SU-DHL-6 (cell line): ENCODE results near the gene VPS26A.

Experiments used
- H2AFZ ChIP-seq: fragments of 200-600 bp; sonication (generic); 2 replicates; pipeline ENCODE4 v1.6.1; 2014; ENCODE audit warnings: low read depth, mild to moderate bottlenecking, moderate library complexity, mixed read lengths, antibody characterized with exemption, low read length; ENCODE audit not compliant: severe bottlenecking
- H3F3A ChIP-seq: fragments of 200-600 bp; shearing (Covaris generic); 2 replicates; pipeline ENCODE4 v1.6.0; 2016; ENCODE audit warnings: antibody characterized with exemption, mild to moderate bottlenecking; ENCODE audit not compliant: insufficient read depth
- H3K27ac ChIP-seq: fragments of 200-600 bp; sonication (generic); 2 replicates; pipeline ENCODE4 v1.5.1; 2016; ENCODE audit warnings: low read depth, mild to moderate bottlenecking, low read length, moderate library complexity, mixed read lengths
- H3K27me3 ChIP-seq: fragments of 200-600 bp; sonication (generic), shearing (Covaris generic); 2 replicates; pipeline ENCODE4 v1.6.0; 2014; ENCODE audit warnings: mild to moderate bottlenecking, low read length
- H3K36me3 ChIP-seq: fragments of 200-600 bp; sonication (generic); 2 replicates; pipeline ENCODE4 v1.6.1; 2014; ENCODE audit warnings: mild to moderate bottlenecking, low read length, mixed read lengths
- H3K4me2 ChIP-seq: fragments of 300-600, 200-600 bp; shearing (Covaris generic), sonication (generic); 2 replicates; pipeline ENCODE4 v1.6.0; 2014; ENCODE audit warnings: low read length, low read depth, mild to moderate bottlenecking; ENCODE audit not compliant: poor library complexity, severe bottlenecking
- H3K4me3 ChIP-seq: fragments of 200-600 bp; sonication (generic); 2 replicates; pipeline ENCODE4 v1.5.1; 2014; ENCODE audit warnings: antibody characterized with exemption, low read length, mild to moderate bottlenecking, mixed read lengths; ENCODE audit not compliant: insufficient read depth, poor library complexity, severe bottlenecking
- H3K79me2 ChIP-seq: fragments of 200-600 bp; sonication (generic); 2 replicates; pipeline ENCODE4 v1.6.1; 2014; ENCODE audit warnings: mild to moderate bottlenecking, low read length, moderate library complexity; ENCODE audit not compliant: insufficient read depth
- H3K9ac ChIP-seq: fragments of 200-600 bp; sonication (generic); 2 replicates; pipeline ENCODE4 v1.7.0; 2014; ENCODE audit warnings: mild to moderate bottlenecking, low read length
- H3K9me2 ChIP-seq: fragments of 200-600 bp; sonication (generic); replicated peaks from 2 replicates; pipeline ENCODE4 v1.6.1; 2014; ENCODE audit warnings: low read length; ENCODE audit not compliant: insufficient read depth
- H3K9me3 ChIP-seq: fragments of 200-600 bp; sonication (generic); 2 replicates; pipeline ENCODE4 v1.6.1; 2014; ENCODE audit warnings: low read length, mixed read lengths; ENCODE audit not compliant: insufficient read depth
- H4K20me1 ChIP-seq: fragments of 200-600 bp; sonication (generic); 2 replicates; pipeline ENCODE4 v1.6.1; 2014; ENCODE audit warnings: low read depth, mild to moderate bottlenecking, antibody characterized with exemption, low read length, moderate library complexity, mixed read lengths
- EZH2phosphoT487 ChIP-seq: fragments of 200-600 bp; sonication (generic), shearing (Covaris generic); conservative IDR thresholded peaks from 2 replicates; pipeline ENCODE4 v1.6.1; 2018; ENCODE audit warnings: mild to moderate bottlenecking, antibody characterized with exemption, low read length, moderate library complexity, mixed read lengths
- TF ChIP-seq, protein P1 (sequence below): fragments of 200-600 bp; sonication (generic); IDR thresholded peaks from one replicate; pipeline ENCODE4 v1.5.1; 2017; ENCODE audit warnings: antibody characterized with exemption, mild to moderate bottlenecking, low read length, moderate library complexity; ENCODE audit not compliant: insufficient read depth, poor library complexity, severe bottlenecking

Gene VPS26A

DNA sequence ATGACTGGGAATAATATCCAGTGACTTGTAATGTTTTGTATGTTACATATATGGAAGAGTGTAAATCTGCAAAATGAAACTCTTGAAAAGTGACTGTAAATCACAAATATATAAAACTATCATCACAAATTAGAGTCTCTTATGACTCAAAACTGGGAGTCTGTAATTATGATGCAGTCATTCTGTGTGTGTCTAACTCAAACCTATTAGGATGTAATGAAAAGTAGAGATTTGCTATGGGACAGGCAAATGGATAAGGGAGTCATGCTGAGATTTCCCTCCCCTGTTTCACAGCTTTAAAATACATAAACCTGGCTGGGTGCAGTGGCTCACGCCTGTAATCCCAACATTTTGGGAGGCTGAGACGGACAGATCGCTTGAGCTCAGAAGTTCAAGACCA lies 87.5 kb downstream of the VPS26A start:
- H3K9me2 ChIP-seq = no peaks in the 10 kb centered on the region
- no peaks in the 10 kb centered on the region for H4K20me1 ChIP-seq
- no peak overlapping the region for H3K4me2 ChIP-seq
- no peak overlapping the region for H2AFZ ChIP-seq
- H3K9me3 ChIP-seq = no peaks in the 10 kb centered on the region
- no peak overlapping the region for H3K27ac ChIP-seq
- no peaks in the 10 kb centered on the region for H3K79me2 ChIP-seq
- no peaks in the 10 kb centered on the region for H3F3A ChIP-seq
- TF ChIP-seq EZH2phosphoT487 = no peak
- TF ChIP-seq, protein P1, sequence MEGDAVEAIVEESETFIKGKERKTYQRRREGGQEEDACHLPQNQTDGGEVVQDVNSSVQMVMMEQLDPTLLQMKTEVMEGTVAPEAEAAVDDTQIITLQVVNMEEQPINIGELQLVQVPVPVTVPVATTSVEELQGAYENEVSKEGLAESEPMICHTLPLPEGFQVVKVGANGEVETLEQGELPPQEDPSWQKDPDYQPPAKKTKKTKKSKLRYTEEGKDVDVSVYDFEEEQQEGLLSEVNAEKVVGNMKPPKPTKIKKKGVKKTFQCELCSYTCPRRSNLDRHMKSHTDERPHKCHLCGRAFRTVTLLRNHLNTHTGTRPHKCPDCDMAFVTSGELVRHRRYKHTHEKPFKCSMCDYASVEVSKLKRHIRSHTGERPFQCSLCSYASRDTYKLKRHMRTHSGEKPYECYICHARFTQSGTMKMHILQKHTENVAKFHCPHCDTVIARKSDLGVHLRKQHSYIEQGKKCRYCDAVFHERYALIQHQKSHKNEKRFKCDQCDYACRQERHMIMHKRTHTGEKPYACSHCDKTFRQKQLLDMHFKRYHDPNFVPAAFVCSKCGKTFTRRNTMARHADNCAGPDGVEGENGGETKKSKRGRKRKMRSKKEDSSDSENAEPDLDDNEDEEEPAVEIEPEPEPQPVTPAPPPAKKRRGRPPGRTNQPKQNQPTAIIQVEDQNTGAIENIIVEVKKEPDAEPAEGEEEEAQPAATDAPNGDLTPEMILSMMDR = no peak
- H3K36me3 ChIP-seq = peaks cover 6% of the 10 kb centered on the region
- no peaks in the 10 kb centered on the region for H3K27me3 ChIP-seq
- no peak overlapping the region for H3K4me3 ChIP-seq
- H3K9ac ChIP-seq = no peak overlapping the region

DNA sequence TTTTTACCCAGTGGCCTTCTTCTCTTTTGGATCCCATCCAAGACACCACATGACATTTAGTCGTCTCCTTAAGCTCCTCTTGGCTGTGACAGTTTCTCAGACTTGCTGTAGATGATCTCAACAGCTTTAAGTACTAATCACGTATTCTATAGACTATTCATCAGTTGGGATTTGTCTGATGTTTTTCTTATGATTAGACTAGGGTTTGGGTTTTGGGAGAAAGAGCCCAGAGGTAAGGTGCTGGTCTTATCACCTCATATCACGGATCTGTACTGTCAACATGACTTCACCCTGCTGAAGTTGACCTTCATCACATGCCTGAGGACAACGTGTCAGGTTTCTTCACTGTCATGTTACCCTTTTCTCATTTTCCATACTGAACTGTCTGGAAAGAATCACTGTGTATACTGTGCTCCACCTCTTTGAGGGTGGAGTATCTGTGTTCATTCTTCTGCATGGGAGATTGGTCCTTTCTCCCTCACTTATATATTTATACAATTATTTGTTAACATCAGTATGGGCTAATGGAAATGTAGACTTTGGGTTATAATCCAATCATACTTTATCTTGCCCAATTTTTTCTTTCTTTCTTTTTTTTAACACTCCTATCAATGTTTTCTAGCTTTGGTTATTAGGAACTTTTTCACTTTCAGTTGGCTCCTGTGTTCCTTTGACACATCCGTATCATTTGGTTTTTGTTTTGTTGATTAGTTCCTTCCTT lies 89.8 kb downstream of the VPS26A start:
- Histone ChIP-seq H3K27me3 (no peaks in the 10 kb centered on the region), H3K9me2 (no peaks in the 10 kb centered on the region), H3K9me3 (no peaks in the 10 kb centered on the region), H3K4me2 (no peak overlapping the region), H3K9ac (no peak overlapping the region), H3K27ac (no peak overlapping the region), H2AFZ (no peak overlapping the region), H3F3A (no peaks in the 10 kb centered on the region), H3K4me3 (no peak overlapping the region), H3K79me2 (no peaks in the 10 kb centered on the region), H3K36me3 (no peaks in the 10 kb centered on the region), H4K20me1 (no peaks in the 10 kb centered on the region)
- TF ChIP-seq EZH2phosphoT487 = no peak
- TF ChIP-seq, protein P1 = no peak

DNA sequence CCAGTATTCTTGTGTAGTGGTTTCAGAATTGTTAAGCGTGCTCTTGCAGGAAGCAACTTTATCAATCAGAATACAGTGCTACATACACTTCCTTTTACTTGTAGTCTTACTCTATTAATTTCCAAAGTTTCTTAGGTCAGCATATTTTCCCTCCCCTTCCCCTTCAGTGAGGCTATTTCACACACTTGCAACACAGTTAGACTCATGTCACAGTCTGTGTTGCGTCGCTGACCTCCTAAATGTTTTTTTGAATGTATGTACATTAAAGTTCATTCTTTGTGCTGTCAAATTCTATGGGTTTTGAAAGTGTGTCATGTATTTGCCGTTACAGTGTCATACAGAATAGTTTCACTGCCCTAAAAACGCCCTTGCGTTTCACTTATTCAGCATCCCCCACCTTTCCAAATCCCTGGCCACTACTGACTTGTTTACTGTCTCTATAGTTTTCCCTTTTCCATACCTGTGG lies 90.7 kb downstream of the VPS26A start:
- H3K9ac ChIP-seq = no peak overlapping the region
- H3K9me3 ChIP-seq = no peaks in the 10 kb centered on the region
- no peak overlapping the region for H3K4me3 ChIP-seq
- H3K4me2 ChIP-seq = no peak overlapping the region
- TF ChIP-seq EZH2phosphoT487 = no peak
- TF ChIP-seq, protein P1 = no peak
- no peaks in the 10 kb centered on the region for H4K20me1 ChIP-seq
- H3F3A ChIP-seq = no peaks in the 10 kb centered on the region
- H3K27ac ChIP-seq = no peak overlapping the region
- H3K79me2 ChIP-seq = no peaks in the 10 kb centered on the region
- H3K36me3 ChIP-seq = no peaks in the 10 kb centered on the region
- no peak overlapping the region for H2AFZ ChIP-seq
- no peaks in the 10 kb centered on the region for H3K27me3 ChIP-seq
- no peaks in the 10 kb centered on the region for H3K9me2 ChIP-seq
